ENCODE results near the gene PRKCH. TPM values are rescaled to one million over a fixed set of nuclear protein-coding genes. Genes with fewer than 3 reads are reported as not detected.

PRKCH gene
- total and polyA plus RNA-seq, 9 of the 15 experiments (the other 6 are each of a cell fraction or from before 2014, with no cell fraction given) = 0.61 to 4.4 (median 4.0) TPM

DNA sequence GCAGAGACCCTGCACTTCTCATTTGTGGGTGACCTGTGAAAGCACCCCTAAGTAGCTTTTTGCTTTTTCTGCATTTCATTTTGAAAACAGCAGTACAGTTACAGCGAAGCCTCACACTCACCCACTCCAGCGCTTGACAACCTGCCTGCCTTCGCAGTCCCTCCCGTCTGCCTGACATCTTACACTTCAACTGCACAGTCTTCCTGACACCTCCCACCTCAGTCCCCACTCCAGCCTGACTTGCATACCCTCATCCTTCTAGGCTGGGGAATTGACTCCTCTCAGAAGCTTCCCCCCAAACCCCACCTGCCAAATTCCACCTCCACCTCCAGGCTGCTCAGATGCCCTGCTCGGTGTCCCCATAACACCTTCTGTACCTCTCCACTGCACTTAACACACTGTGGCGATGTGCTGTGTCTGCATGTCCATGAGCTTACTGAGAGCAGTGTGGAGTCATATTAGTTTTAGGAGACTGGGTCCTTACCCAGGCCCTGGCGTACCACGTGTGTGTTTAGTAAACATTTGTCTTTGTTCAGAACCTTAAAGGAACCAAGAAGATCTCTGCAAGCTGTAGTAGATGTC is 159.4 kb downstream of the PRKCH start:
- H3K27me3 ChIP-seq (ENCODE audit: control insufficient read depth in 2 of 2, insufficient read depth in 2 of 2, low read length in 2 of 2) = peaks cover 0 to 6% of the 10 kb centered on the region in 2 experiments; a peak in 2 of 5 replicates
- TF ChIP-seq EP300 (IDR thresholded peaks at IDR 0.05; ENCODE audit: low read length) (no peak), RFX1 (IDR thresholded peaks at IDR 0.05) (no peak), HDAC3 (IDR thresholded peaks at IDR 0.05; ENCODE audit: borderline replicate concordance, partially characterized antibody) (no peak), SMAD1 (IDR thresholded peaks at IDR 0.05; ENCODE audit: low read depth, low read length, partially characterized antibody) (no peak), RHOXF2B (CRISPR knock-in tag; conservative IDR thresholded peaks at IDR 0.05) (no peak), ETS2 (tag; IDR thresholded peaks at IDR 0.05; ENCODE audit: borderline replicate concordance, poor library complexity, severe bottlenecking) (no peak), ZNF384 (IDR thresholded peaks at IDR 0.05; ENCODE audit: low read depth, low read length) (no peak), MEIS2 (IDR thresholded peaks at IDR 0.05; ENCODE audit: partially characterized antibody) (no peak), NFIC (IDR thresholded peaks at IDR 0.05) (no peak)
- TF ChIP-seq, protein P1, sequence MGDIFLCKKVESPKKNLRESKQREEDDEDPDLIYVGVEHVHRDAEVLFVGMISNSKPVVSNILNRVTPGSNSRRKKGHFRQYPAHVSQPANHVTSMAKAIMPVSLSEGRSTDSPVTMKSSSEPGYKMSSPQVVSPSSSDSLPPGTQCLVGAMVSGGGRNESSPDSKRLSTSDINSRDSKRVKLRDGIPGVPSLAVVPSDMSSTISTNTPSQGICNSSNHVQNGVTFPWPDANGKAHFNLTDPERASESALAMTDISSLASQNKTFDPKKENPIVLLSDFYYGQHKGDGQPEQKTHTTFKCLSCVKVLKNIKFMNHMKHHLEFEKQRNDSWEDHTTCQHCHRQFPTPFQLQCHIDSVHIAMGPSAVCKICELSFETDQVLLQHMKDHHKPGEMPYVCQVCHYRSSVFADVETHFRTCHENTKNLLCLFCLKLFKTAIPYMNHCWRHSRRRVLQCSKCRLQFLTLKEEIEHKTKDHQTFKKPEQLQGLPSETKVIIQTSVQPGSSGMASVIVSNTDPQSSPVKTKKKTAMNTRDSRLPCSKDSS (IDR thresholded peaks at IDR 0.05; ENCODE audit: low read depth, partially characterized antibody) = no peak
- TF ChIP-seq, protein P2, sequence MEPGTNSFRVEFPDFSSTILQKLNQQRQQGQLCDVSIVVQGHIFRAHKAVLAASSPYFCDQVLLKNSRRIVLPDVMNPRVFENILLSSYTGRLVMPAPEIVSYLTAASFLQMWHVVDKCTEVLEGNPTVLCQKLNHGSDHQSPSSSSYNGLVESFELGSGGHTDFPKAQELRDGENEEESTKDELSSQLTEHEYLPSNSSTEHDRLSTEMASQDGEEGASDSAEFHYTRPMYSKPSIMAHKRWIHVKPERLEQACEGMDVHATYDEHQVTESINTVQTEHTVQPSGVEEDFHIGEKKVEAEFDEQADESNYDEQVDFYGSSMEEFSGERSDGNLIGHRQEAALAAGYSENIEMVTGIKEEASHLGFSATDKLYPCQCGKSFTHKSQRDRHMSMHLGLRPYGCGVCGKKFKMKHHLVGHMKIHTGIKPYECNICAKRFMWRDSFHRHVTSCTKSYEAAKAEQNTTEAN (CRISPR knock-in tag; IDR thresholded peaks at IDR 0.05) = no peak
- intact Hi-C loops (cut with micrococcal nuclease) (no loop called here), in situ Hi-C loops (cut with MboI) (no loop called here)
- ChIA-PET POLR2A (interaction anchor here (0.6 kb wide), 1 partner anchor 135 kb away, joined by 4 read pairs; no protein-coding TSS in a partner anchor), CTCF (ENCODE audit: low intra/inter-chr PET ratio) (no interaction called here)
- no TSS peak for BruUV-seq (replicated peaks)
- H3K79me2 ChIP-seq (ENCODE audit: control insufficient read depth, insufficient read depth, low read length) = no peaks in the 10 kb centered on the region
- no peak overlapping the region for H3K9ac ChIP-seq (ENCODE audit: insufficient read depth in 1 of 2, low read depth in 2 of 2, low read length in 2 of 2)
- no peak overlapping the region for H3K4me2 ChIP-seq (ENCODE audit: insufficient read depth, low read length)
- FAIRE-seq = no peak
- no peaks in the 10 kb centered on the region for H3K9me1 ChIP-seq (ENCODE audit: control insufficient read depth, insufficient read depth, low read length)
- no peaks in the 10 kb centered on the region for H4K20me1 ChIP-seq (replicated peaks; ENCODE audit: control insufficient read depth, insufficient read depth, low read length)
- WGBS (ENCODE audit: insufficient coverage, low coverage, missing lambda C conversion rate) = 22% methylated on average over 8 of the region's 8 CpGs
- no peaks in the 10 kb centered on the region for H3K36me3 ChIP-seq (ENCODE audit: control insufficient read depth, insufficient read depth, low read length)
- no peak overlapping the region for H2AFZ ChIP-seq (ENCODE audit: low read depth, low read length)
- DNase-seq (ENCODE audit: extremely low read depth in 1 of 4, low spot score in 3 of 4) = no peak
- no peak overlapping the region for H3K4me3 ChIP-seq
- 0 out of 5 replicates have a peak, but pooled peaks cover 0 to 3% of the 10 kb centered on the region in 2 experiments for H3K4me1 ChIP-seq (replicated peaks in 1 of 2; ENCODE audit: control insufficient read depth in 2 of 2, insufficient read depth in 2 of 2, low read length in 2 of 2)
- no peak for ATAC-seq
- H3K27ac ChIP-seq (ENCODE audit: extremely low read depth, low read depth, low read length) = no peak overlapping the region
- no peaks in the 10 kb centered on the region for H3K9me3 ChIP-seq (replicated peaks; ENCODE audit: control insufficient read depth, insufficient read depth, low read depth, low read length)
